Stomach (tissue), 9 donors: ENCODE measurements around the gene TBC1D20. TPM values are rescaled to one million over a fixed set of nuclear protein-coding genes. Genes with fewer than 3 reads are reported as not detected.

ENCODE experiments used
- DNase-seq, 2 donors: peaks; one replicate each; pipeline versions ENCODE4 v3.0.0 to v3.0.0-alpha.2; 2013 to 2019
- H3K27ac ChIP-seq, 5 donors: fragments of 200-600 bp in 4 of 5; sonication (generic) in 4 of 5; one replicate each; pipeline ENCODE4 v1.5.1; 2013 to 2019; ENCODE audit warnings: mild to moderate bottlenecking in 1 of 5, moderate library complexity in 1 of 5
- H3K27me3 ChIP-seq, 3 donors: fragments of 200-600 bp; sonication (generic); one replicate each; pipeline ENCODE4 v1.5.1; 2017 to 2019; ENCODE audit warnings: mixed run types in 1 of 3
- H3K36me3 ChIP-seq, 4 donors: fragments of 200-600 bp; sonication (generic); 1 replicate in 3 of 4; 2 replicates in 1 of 4; pipeline ENCODE4 v1.5.1; 2016 to 2019
- H3K4me1 ChIP-seq, 4 donors: fragments of 200-600 bp; sonication (generic); one replicate each; pipeline ENCODE4 v1.5.1; 2016 to 2019
- H3K4me3 ChIP-seq, 4 donors: fragments of 200-600 bp; sonication (generic) in 3 of 4; one replicate each; pipeline ENCODE4 v1.5.1; 2016 to 2019; ENCODE audit warnings: mild to moderate bottlenecking in 1 of 4
- H3K9me3 ChIP-seq, 4 donors: fragments of 200-600 bp; sonication (generic); one replicate each; pipeline ENCODE4 v1.5.1; 2016 to 2019
- EP300 ChIP-seq: sonication (generic); formaldehyde crosslinking; IDR thresholded peaks from one replicate; pipeline ENCODE4 v1.6.1; 2017; ENCODE audit warnings: antibody characterized with exemption
- POLR2A ChIP-seq, 4 donors: fragments of 450-650 bp; IDR thresholded peaks; one replicate each; pipeline ENCODE4 v1.6.1; 2016; ENCODE audit warnings: antibody characterized with exemption in 4 of 4, control low read depth in 2 of 4, mild to moderate bottlenecking in 1 of 4, moderate library complexity in 1 of 4
- POLR2AphosphoS5 ChIP-seq, 3 donors: sonication (generic); formaldehyde crosslinking; IDR thresholded peaks; one replicate each; pipeline ENCODE4 v1.6.1; 2016; ENCODE audit warnings: antibody characterized with exemption in 3 of 3
- WGBS, 5 donors: extraction: QIAGEN DNeasy Blood & Tissue Kit in 3 of 5; methylation state at CpG; one replicate each; pipeline versions ENCODE4 v1.1.5 to v1.1.7; 2013 to 2018; 5-methylcytosine and 5-hydroxymethylcytosine counted together
- intact Hi-C: fragments of 100-400 bp; cut with DNase I; formaldehyde crosslinking; loops from one replicate; pipeline ENCODE4 v1.15.1; 2023; ENCODE audit warnings: low total_unique reads
- polyA plus RNA-seq, 3 donors: library from polyadenylated mRNA; stranded (reverse); fragments of 200-250 nt; gene quantifications; one replicate each; pipeline ENCODE4 v1.2.3, GENCODE V29; 2013
- total RNA-seq, 5 donors: library from RNA; depleted of rRNA; stranded (reverse); fragments of >200 nt; gene quantifications; one replicate each; pipeline versions ENCODE4 v1.1.0 to v1.2.3, GENCODE V29; 2014 to 2016
- TF ChIP-seq, protein P1 (sequence below), 7 experiments: fragments of 450-650 bp in 4 of 7; fragments of 200-600 bp in 3 of 7; sonication (generic) in 3 of 7; IDR thresholded peaks; one replicate each; pipeline ENCODE4 v1.5.1; 2016 to 2019; ENCODE audit warnings: antibody characterized with exemption in 7 of 7, control low read depth in 2 of 7, mild to moderate bottlenecking in 1 of 7
- donor health status: healthy with polysubstance abuse.
- donor health status: Bipolar disorder and iron deficiency.
- donor health status: healthy.

Gene TBC1D20
- total and polyA plus RNA-seq, 8 donors, result 7.5 to 43.3 (median 21.7) TPM

DNA sequence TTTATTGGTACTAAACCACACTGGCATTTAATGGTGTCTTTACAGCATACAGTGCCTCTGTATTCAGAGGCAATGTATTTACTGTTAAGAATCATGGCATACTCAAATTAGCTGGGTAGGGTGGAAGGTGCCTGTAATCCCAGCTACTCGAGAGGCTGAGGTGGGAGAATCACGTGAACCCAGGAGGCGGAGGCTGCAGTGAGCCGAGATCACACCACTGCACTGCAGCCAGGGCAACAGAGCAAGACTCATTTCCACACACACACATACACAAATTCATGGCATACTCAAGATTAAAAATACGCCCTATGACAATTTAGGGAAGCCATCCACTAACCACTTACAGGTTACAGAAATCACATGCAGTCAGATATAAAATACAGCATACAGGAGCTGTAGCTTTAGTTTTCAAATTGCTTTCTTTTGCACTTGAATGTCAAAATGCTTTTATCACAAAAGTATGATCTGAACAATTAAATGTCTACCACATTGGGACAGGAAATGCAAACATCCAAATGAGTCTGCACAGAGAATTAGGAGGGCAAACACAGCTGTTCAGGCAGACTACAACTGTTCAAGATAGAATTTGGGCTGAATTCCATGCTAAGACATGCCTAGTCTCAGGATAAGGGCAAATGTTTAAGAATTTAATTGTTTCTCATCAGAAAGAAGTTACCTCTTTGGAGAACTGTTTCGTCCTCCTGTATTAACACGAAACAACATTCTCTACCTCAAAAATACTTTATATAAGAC, 44.8 kb upstream of the TBC1D20 start:
- H3K27me3 ChIP-seq, result no peaks in the 10 kb centered on the region
- H3K9me3 ChIP-seq, result no peaks in the 10 kb centered on the region
- no peak overlapping the region for H3K27ac ChIP-seq
- intact Hi-C loops, result no loop called here
- H3K36me3 ChIP-seq, result peaks cover 35 to 68% (median 56%) of the 10 kb centered on the region in 4 donors
- no peak overlapping the region for H3K4me3 ChIP-seq
- no peak for DNase-seq
- peaks cover 5 to 55% (median 39%) of the 10 kb centered on the region in 4 donors for H3K4me1 ChIP-seq
- 83 to 90% (median 87%) methylated on average over 7 of the region's 7 CpGs for WGBS, 5 donors
- TF ChIP-seq POLR2AphosphoS5 (IDR thresholded peaks at IDR 0.05), result no peak

DNA sequence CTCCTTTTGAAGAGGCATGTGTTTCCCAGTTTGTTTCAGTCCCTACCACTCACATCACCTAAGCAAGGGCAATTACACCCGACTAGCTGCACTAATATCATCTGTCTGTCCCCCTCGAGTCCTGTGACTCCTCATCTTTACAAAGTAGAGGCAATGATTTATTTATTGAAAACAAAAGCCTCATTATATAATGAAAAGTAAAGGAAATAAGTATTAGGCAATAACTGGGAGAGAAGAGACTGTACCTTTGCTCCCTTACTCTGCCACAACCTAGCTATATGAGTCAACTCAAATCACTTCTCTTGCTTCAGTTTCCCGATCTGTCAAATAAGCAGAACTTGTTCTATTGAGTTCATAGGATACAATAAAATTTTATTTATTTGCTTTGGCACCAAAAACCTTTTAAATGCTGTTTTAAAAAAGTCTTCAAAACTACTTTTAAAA, 42.3 kb upstream of the TBC1D20 start:
- no peaks in the 10 kb centered on the region for H3K27me3 ChIP-seq
- intact Hi-C loops, result no loop called here
- DNase-seq, result no peak
- peaks cover 0 to 32% (median 23%) of the 10 kb centered on the region in 4 donors for H3K4me1 ChIP-seq
- peaks cover 49 to 91% (median 82%) of the 10 kb centered on the region in 4 donors for H3K36me3 ChIP-seq
- 72 to 80% (median 76%) methylated on average over 3 of the region's 3 CpGs for WGBS, 5 donors
- no peak overlapping the region for H3K4me3 ChIP-seq
- H3K9me3 ChIP-seq, result no peaks in the 10 kb centered on the region
- no peak overlapping the region for H3K27ac ChIP-seq
- TF ChIP-seq, protein P1, sequence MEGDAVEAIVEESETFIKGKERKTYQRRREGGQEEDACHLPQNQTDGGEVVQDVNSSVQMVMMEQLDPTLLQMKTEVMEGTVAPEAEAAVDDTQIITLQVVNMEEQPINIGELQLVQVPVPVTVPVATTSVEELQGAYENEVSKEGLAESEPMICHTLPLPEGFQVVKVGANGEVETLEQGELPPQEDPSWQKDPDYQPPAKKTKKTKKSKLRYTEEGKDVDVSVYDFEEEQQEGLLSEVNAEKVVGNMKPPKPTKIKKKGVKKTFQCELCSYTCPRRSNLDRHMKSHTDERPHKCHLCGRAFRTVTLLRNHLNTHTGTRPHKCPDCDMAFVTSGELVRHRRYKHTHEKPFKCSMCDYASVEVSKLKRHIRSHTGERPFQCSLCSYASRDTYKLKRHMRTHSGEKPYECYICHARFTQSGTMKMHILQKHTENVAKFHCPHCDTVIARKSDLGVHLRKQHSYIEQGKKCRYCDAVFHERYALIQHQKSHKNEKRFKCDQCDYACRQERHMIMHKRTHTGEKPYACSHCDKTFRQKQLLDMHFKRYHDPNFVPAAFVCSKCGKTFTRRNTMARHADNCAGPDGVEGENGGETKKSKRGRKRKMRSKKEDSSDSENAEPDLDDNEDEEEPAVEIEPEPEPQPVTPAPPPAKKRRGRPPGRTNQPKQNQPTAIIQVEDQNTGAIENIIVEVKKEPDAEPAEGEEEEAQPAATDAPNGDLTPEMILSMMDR (IDR thresholded peaks at IDR 0.05), result no peak
- TF ChIP-seq POLR2AphosphoS5 (IDR thresholded peaks at IDR 0.05), result no peak
- no peak for TF ChIP-seq EP300
- no peak for TF ChIP-seq POLR2A (IDR thresholded peaks at IDR 0.05)

DNA sequence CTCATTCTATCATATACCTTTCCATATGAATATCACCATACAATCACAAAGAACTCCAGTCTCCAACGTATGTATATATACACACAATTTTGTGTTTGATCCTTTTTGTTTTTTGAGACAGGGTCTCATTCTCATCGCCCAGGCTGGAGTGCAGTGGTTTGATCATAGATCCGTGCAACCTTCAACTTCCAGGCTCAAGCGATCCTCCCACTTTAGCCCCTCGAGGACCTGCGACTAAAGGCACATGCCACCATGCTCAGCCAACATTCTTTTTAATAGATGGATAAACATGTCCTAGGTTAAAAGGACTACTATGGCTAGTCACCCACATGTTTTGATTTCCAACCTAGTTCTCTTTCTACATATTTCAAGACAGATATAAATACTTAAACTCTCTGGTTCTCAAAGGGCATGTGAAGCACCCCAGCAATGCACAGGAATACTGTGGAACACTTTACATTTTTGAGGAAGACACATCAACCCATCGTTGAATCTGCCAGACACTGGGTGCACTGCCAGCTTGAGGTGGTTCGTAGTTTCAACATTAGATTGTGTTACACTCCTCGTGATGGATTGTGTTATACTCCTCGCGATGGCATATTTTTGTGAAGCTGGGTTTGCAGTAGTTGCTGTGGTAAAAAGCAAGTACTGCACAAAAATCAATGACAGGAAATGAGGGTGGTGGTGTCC, 40.9 kb upstream of the TBC1D20 start:
- Histone ChIP-seq H3K27ac (no peak overlapping the region), H3K4me3 (no peak overlapping the region), H3K9me3 (no peaks in the 10 kb centered on the region), H3K36me3 (peaks cover 58 to 99% (median 95%) of the 10 kb centered on the region in 4 donors), H3K4me1 (peaks cover 0 to 17% (median 11%) of the 10 kb centered on the region in 4 donors), H3K27me3 (no peaks in the 10 kb centered on the region)
- TF ChIP-seq POLR2A (IDR thresholded peaks at IDR 0.05), result no peak
- DNase-seq, result no peak
- intact Hi-C loops, result no loop called here
- WGBS, 5 donors, result 92 to 97% (median 95%) methylated on average over 11 of the region's 11 CpGs

DNA sequence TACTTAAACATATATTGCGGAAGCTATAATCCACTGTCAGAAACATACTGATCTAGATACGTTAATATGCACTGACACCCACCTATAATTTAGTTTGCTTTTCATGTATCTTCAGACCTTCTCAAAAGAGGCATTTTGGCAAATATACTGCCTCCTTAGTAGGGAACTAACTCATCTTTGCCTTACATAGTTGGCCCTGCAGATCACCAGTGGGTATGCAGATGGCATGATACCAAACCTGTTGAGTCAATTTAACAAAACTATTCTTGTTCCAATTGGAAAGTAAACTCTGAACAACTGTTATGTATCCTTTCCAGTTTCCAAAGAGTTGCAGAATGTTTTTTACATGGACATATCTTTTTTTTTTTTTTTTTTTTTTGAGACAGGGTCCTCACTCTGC, 35.6 kb upstream of the TBC1D20 start:
- Histone ChIP-seq H3K9me3 (no peaks in the 10 kb centered on the region), H3K27me3 (no peaks in the 10 kb centered on the region), H3K27ac (no peak overlapping the region), H3K36me3 (peaks cover 61 to 98% (median 96%) of the 10 kb centered on the region in 4 donors), H3K4me1 (peaks cover 0 to 17% (median 11%) of the 10 kb centered on the region in 4 donors), H3K4me3 (no peak overlapping the region)
- WGBS, 5 donors, result 96 to 100% (median 97%) methylated on average over 2 of the region's 2 CpGs
- intact Hi-C loops, result no loop called here
- DNase-seq, result no peak
- TF ChIP-seq EP300 (no peak), POLR2A (IDR thresholded peaks at IDR 0.05) (no peak), POLR2AphosphoS5 (IDR thresholded peaks at IDR 0.05) (no peak)
- TF ChIP-seq, protein P1 (IDR thresholded peaks at IDR 0.05), result no peak

DNA sequence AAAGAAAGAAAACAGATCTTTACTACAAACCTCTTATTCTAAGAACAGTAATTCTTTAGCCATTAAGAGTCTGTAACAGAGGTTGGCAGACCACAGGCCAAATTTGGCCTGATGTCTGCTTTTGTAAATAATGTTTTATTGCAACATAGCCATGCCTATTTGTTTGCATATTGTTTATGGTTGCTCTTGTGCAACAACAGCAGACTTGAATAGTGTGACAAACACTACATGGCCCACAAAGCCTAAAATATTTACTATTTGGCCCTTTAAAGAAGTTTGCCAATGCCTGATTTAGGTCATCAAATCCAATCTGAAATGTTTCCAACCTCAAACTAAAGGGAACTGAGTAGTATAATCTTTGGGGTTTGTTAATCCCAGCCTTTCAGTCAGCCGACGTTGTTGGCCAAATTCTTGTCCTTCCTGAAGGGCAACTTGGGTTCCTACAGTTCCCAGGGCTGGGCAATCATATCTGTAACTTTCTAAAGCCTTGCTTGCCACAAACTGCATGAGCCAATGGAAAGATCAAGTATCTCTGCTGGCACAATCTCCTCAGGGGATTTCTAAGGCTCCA, 33.9 kb upstream of the TBC1D20 start:
- WGBS, 5 donors, result 0 to 39% (median 21%) methylated on average over 2 of the region's 2 CpGs
- Histone ChIP-seq H3K36me3 (peaks cover 52 to 98% (median 94%) of the 10 kb centered on the region in 4 donors), H3K4me3 (no peak overlapping the region), H3K4me1 (peaks cover 0 to 17% (median 13%) of the 10 kb centered on the region in 4 donors), H3K27ac (peak overlapping the region in 4 of 5 donors; percentile 32 to 73 (median 56)), H3K27me3 (no peaks in the 10 kb centered on the region), H3K9me3 (no peaks in the 10 kb centered on the region)
- TF ChIP-seq, protein P1 (IDR thresholded peaks at IDR 0.05), result no peak
- peak in 1 of 3 donors; percentile 67 for TF ChIP-seq POLR2AphosphoS5 (IDR thresholded peaks at IDR 0.05)
- peak; percentile 16 to 51 for DNase-seq
- intact Hi-C loops, result no loop called here
